GM19025 (cell line): Measurements from ENCODE around the gene PRR7.
"Not testable (repeated sequence)": the region's sequence is repeated elsewhere in the genome, so short reads cannot be mapped to it uniquely, and the experiment has no call there.

Experiments used
- ATAC-seq: cut with Tn5 transposase; IDR thresholded peaks from one replicate; pipeline ENCODE4 v1.9.1; 2021; ENCODE audit warnings: mild to moderate bottlenecking, low read depth, moderate library complexity; ENCODE audit not compliant: unreplicated experiment

PRR7 gene, protein sequence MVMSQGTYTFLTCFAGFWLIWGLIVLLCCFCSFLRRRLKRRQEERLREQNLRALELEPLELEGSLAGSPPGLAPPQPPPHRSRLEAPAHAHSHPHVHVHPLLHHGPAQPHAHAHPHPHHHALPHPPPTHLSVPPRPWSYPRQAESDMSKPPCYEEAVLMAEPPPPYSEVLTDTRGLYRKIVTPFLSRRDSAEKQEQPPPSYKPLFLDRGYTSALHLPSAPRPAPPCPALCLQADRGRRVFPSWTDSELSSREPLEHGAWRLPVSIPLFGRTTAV

GRCh38 chr5:177446200-177447065 is at the start of gene PRR7:
PRR7 (plus strand) TSS chr5:177446814; CDS start chr5:177455068, 8,254 bp downstream.
- ATAC-seq: peak; percentile 62

- ATAC-seq: no peak
Observed at GRCh38 chr5:177397875-177398390, 48.7 kb upstream of the PRR7 start.

DNA sequence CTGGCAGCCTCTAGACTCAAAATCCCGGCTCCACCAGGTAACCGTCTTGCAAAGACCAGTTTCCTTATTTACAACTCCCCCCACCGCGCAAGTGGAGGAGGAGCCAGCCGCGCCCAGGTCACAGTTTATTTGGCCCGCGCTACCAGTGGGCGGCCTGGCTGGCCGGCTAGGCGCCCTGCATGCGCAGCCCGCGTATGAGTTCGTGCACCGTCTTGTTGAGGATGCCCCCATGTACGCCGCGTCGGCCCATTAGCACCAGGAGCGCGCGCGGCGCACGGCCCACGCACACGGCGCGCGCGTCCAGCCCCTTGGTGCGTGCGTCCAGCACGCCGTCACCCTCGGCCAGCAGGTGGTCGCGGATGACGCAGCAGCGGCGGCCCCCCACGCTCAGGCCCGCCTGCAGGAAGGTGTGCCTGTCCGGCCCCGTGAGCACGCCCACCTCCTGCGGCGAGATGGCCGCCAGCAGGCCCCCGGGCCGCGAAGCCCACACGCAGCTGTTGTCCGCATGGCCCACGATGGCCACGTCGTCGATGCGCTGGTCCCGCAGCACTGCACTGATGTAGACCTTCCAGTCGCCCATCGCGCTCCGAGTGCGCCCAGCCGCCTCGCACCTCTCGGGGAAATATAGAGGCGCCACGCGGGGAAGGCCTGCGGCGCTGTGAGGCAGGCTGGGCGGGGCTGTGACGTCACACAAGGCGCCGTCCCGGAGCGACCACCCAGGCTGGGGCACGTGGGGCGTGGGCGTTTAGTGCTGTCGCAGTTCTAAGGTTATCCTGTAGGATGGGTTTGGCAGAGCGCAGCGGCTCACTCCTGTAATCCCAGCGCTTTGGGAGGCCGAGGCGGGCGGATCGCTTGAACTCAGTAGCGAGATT is 46.4 kb upstream of the PRR7 start, which contains the start of gene PFN3:
TSS of gene PFN3 (minus strand) at position 665 of the 872 bp plus-strand sequence. CDS start at position 580, 85 bp downstream.
- ATAC-seq: no peak

DNA sequence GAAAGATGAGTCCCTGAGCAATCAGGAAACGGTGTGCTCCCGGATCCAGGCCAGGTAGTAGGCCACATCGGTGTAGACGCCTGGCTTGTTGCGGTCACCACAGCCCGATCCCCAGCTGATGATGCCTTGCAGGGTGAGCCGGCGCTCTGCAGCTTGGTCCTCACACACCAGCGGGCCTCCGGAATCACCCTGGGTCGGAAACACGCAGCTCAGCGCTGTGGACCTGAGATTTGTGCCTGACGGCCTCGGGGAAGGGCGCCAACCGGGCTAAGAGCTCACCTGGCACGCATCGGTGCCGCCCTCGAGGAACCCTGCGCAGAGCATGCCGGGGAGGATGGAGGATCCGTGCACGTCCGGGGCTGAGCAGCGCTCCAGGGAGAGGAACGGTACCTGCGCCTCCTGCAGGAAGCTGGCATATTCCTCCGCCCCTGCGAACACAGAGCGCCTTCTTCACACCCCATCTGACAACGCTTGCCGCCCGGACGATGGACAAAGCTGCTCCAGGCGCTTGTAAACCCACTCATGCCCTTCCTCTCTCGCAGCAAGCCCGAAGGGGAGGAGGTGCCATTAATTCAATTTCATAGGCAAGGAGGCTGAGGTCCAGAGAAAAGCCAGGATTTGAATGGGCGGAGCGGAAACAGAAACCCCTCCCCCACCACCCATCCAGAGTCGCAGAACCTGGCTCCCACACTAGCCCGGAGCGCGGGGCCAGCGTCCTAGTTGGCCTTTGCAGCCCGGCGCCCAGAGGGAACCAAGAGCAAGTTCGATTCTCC is 44.2 kb upstream of the PRR7 start:
- no peak for ATAC-seq

DNA sequence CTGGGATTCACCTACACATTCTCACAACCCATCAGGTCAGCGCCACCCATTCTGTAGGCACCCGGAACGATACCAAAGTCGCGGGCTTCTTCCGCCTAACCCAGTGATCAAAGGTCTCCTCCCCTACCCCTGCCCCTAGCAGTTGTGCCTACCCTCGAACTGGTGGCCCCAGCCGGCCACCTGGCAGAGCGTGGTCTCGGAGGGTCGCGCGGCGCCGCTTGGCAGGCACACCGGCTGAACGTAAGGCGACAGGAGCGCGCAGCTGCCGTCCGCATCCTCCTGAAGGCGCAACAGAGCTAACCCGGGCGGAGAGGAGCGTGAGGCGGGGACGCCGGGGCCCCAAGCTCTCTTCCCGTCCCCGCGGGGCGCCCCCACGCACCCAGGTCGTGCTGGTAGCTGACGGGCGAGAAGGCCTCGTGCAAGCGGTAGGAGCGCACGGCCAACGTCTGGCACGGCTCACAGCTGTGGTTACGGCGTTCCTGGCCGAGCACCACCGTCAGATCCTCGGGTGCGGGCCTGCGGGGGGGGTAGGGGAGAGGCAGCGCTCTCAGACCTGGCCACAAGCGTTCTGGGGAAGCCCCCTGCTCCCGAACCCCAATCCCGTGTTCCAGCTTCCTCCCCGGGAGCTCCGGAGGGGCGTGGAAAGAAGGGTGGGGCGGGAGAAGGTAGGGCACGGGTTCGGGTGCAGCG is 43.4 kb upstream of the PRR7 start:
- ATAC-seq: peak; percentile 14

GRCh38 chr5:177403792-177404640 is 42.6 kb upstream of the PRR7 start:
- ATAC-seq: peak; percentile 71

- no peak for ATAC-seq
Observed at GRCh38 chr5:177404641-177405179, 41.9 kb upstream of the PRR7 start.

GRCh38 chr5:177405312-177405711 is 41.3 kb upstream of the PRR7 start:
- no peak for ATAC-seq

GRCh38 chr5:177405805-177406204 is 40.8 kb upstream of the PRR7 start:
- ATAC-seq: no peak

GRCh38 chr5:177409043-177409801 is 37.4 kb upstream of the PRR7 start, which contains the start of gene F12:
F12 (minus strand) TSS chr5:177409564; CDS start chr5:177409527, 37 bp downstream.
- no peak for ATAC-seq

DNA sequence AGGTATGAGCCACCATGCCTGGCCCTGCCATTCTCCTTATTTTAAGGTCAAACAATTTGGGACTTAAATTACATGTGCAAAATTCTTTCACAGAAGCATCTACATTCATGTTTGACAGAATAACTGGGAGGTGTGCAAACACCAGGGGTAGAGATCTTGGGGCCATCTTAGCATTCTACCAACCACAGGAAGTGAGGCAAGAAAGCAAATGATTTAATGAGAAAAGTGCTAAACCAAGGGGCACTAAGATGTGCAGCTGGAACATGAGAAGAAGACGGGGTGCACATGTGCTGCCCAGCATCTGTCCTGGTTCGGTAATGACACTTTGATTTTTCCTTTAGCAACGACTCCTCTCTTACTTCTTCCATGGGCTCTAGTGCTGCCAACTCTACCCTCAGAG is 36.0 kb upstream of the PRR7 start:
- no peak for ATAC-seq

DNA sequence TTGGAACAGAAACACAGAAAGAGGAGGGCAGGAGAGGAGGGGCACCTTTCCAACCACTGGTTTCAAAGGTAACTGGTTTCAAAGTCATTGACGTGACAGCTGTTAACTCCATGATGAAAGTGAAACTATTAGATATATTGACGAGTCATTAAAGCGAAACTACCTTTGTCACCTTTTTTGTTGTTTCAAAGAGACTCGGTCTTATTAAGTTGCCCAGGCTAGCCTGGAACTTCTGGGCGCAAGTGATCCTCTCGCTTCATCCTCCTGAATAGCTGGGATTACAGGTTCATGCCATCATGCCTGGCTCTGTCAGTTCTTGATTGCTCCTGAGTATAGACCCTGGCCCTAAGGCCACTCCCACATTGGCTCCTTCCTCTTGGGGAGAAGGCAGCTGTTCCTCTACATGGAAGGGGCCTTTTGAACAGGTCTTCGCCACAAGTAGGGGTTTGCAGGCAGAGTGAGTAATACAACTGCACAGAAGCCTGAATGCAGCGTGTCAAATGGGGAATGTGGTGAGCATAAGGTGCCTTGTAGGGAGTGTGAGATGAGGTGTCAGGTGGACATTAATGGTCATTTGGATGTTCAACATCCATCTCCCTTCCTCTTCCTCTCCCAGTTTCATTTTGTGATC is 33.9 kb upstream of the PRR7 start:
- ATAC-seq: peak; percentile 68

GRCh38 chr5:177414481-177414880 is 32.1 kb upstream of the PRR7 start:
- ATAC-seq: no peak

GRCh38 chr5:177417081-177417480 is 29.5 kb upstream of the PRR7 start:
- ATAC-seq: not testable (repeated sequence)

DNA sequence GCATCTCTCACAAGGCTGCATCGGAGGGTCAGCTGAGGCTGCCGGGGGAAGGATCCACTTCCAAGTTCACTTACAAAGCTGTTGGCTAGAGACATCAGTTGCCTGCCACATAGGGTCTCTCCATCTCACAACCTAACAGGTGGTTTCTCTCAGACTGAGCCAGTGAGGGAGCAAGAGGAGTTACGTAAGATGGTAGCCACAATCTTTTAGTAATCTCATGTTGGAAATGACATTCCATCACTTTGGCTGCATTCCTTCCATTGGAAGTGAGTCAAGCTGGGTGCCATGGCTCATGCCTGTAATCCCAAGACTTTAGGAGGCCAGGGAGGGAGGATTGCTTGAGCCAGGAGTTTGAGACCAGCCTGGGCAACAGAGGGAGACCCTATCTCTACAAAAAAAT is 27.6 kb upstream of the PRR7 start:
- no peak for ATAC-seq

DNA sequence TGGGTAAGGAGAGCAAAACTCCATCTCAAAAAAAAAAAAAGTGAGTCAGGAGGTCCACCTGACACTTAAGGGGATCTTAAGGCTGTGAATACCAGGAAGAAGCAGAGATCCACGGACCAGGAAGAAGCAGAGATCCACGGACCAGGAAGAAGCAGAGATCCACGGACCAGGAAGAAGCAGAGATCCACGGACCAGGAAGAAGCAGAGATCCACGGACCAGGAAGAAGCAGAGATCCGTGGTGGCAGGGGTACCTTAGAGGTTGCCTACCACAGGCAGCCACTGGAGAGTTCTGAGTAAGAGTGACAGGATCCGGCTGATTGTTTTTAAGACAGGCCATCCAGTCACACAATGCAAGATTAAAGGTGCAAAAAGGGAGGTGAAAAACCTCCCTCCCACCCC is 26.1 kb upstream of the PRR7 start:
- ATAC-seq: not testable (repeated sequence)
